Gastroesophageal sphincter (tissue), 4 donors: ENCODE data around the gene CCDC169. TPM values are rescaled to one million over a fixed set of nuclear protein-coding genes. Genes with fewer than 3 reads are reported as not detected.

Experiments
- ATAC-seq: fragments of 150-250 bp; one replicate; pipeline ENCODE4 v1.9.1; 2016; ENCODE audit warnings: mild to moderate bottlenecking, moderate library complexity
- H3K27ac ChIP-seq, 4 donors: fragments of 200-600 bp; sonication (generic) in 3 of 4; 1 replicate in 3 of 4; 2 replicates in 1 of 4; pipeline ENCODE4 v1.5.1; 2016 to 2019
- H3K27me3 ChIP-seq: fragments of 200-600 bp; sonication (generic); one replicate; pipeline ENCODE4 v1.5.1; 2019
- H3K36me3 ChIP-seq, 2 donors: fragments of 200-600 bp; sonication (generic); one replicate each; pipeline ENCODE4 v1.5.1; 2019; ENCODE audit warnings: control low read depth in 1 of 2
- H3K4me1 ChIP-seq, 3 donors: fragments of 200-600 bp; sonication (generic); 1 replicate in 2 of 3; 2 replicates in 1 of 3; pipeline ENCODE4 v1.5.1; 2016 to 2019; ENCODE audit warnings: control low read depth in 2 of 3
- H3K4me3 ChIP-seq, 2 donors: fragments of 200-600 bp; sonication (generic); one replicate each; pipeline ENCODE4 v1.5.1; 2019; ENCODE audit warnings: mild to moderate bottlenecking in 1 of 2, moderate library complexity in 1 of 2
- H3K9me3 ChIP-seq, 3 donors: fragments of 200-600 bp; sonication (generic); one replicate each; pipeline ENCODE4 v1.5.1; 2017 to 2019; ENCODE audit warnings: control low read depth in 2 of 3
- EP300 ChIP-seq: sonication (generic); formaldehyde crosslinking; IDR thresholded peaks from one replicate; pipeline ENCODE4 v1.6.1; 2017; ENCODE audit warnings: antibody characterized with exemption, mild to moderate bottlenecking
- POLR2A ChIP-seq, 2 donors: fragments of 450-650 bp; IDR thresholded peaks; one replicate each; pipeline ENCODE4 v1.6.1; 2017; ENCODE audit warnings: antibody characterized with exemption in 2 of 2, mild to moderate bottlenecking in 2 of 2, moderate library complexity in 1 of 2
- POLR2AphosphoS5 ChIP-seq: sonication (generic); formaldehyde crosslinking; IDR thresholded peaks from one replicate; pipeline ENCODE4 v1.6.1; 2017; ENCODE audit warnings: antibody characterized with exemption
- WGBS, 2 donors: methylation state at CpG; one replicate each; pipeline ENCODE4 v1.1.5; 2018; ENCODE audit warnings: low coverage in 1 of 2; 5-methylcytosine and 5-hydroxymethylcytosine counted together
- total RNA-seq, 4 donors: library from RNA; depleted of rRNA; stranded (reverse); fragments of >200 nt; gene quantifications; one replicate each; pipeline ENCODE4 v1.1.0, GENCODE V29; 2016
- TF ChIP-seq, protein P1 (sequence below), 4 experiments: fragments of 200-600 bp in 2 of 4; fragments of 450-650 bp in 2 of 4; sonication (generic) in 1 of 4; IDR thresholded peaks; one replicate each; pipeline ENCODE4 v1.5.1; 2017 to 2019; ENCODE audit warnings: antibody characterized with exemption in 4 of 4, mild to moderate bottlenecking in 2 of 4, moderate library complexity in 2 of 4

Gene CCDC169
- total RNA-seq, 4 donors from 2014 or later, result 0.46 to 5.6 (median 0.94) TPM; not detected in 1

- no peak for ATAC-seq
- no peaks in the 10 kb centered on the region for H3K36me3 ChIP-seq
- TF ChIP-seq, protein P1, sequence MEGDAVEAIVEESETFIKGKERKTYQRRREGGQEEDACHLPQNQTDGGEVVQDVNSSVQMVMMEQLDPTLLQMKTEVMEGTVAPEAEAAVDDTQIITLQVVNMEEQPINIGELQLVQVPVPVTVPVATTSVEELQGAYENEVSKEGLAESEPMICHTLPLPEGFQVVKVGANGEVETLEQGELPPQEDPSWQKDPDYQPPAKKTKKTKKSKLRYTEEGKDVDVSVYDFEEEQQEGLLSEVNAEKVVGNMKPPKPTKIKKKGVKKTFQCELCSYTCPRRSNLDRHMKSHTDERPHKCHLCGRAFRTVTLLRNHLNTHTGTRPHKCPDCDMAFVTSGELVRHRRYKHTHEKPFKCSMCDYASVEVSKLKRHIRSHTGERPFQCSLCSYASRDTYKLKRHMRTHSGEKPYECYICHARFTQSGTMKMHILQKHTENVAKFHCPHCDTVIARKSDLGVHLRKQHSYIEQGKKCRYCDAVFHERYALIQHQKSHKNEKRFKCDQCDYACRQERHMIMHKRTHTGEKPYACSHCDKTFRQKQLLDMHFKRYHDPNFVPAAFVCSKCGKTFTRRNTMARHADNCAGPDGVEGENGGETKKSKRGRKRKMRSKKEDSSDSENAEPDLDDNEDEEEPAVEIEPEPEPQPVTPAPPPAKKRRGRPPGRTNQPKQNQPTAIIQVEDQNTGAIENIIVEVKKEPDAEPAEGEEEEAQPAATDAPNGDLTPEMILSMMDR (IDR thresholded peaks at IDR 0.05), result no peak
- TF ChIP-seq POLR2AphosphoS5 (no peak), POLR2A (IDR thresholded peaks at IDR 0.05) (no peak), EP300 (no peak)
- H3K4me1 ChIP-seq, result peaks cover 0 to 59% (median 0%) of the 10 kb centered on the region in 3 donors
- H3K27me3 ChIP-seq, result no peaks in the 10 kb centered on the region
- H3K9me3 ChIP-seq, result no peaks in the 10 kb centered on the region
- H3K4me3 ChIP-seq, result peak overlapping the region; percentile 74 to 98
- 69 to 70% methylated on average over 6 of the region's 6 CpGs for WGBS, 2 donors
- peak overlapping the region in 3 of 4 donors; percentile 96 to 100 (median 97) for H3K27ac ChIP-seq
Measured at GRCh38 chr13:36344173-36344572, 46.6 kb upstream of the CCDC169 start.

- no peaks in the 10 kb centered on the region for H3K27me3 ChIP-seq
- peaks cover 0 to 63% (median 0%) of the 10 kb centered on the region in 3 donors for H3K4me1 ChIP-seq
- H3K9me3 ChIP-seq, result no peaks in the 10 kb centered on the region
- TF ChIP-seq POLR2A (IDR thresholded peaks at IDR 0.05) (no peak), POLR2AphosphoS5 (no peak), EP300 (no peak)
- TF ChIP-seq, protein P1 (IDR thresholded peaks at IDR 0.05), result no peak
- no peak for ATAC-seq
- no peaks in the 10 kb centered on the region for H3K36me3 ChIP-seq
- 90 to 100% methylated on average over 1 to 2 of the region's 3 CpGs for WGBS, 2 donors
- H3K4me3 ChIP-seq, result peak overlapping the region in 1 of 2 donors; percentile 74
- peak overlapping the region in 3 of 4 donors; percentile 96 to 100 (median 97) for H3K27ac ChIP-seq
Measured at GRCh38 chr13:36343766-36344165, 46.2 kb upstream of the CCDC169 start.

DNA sequence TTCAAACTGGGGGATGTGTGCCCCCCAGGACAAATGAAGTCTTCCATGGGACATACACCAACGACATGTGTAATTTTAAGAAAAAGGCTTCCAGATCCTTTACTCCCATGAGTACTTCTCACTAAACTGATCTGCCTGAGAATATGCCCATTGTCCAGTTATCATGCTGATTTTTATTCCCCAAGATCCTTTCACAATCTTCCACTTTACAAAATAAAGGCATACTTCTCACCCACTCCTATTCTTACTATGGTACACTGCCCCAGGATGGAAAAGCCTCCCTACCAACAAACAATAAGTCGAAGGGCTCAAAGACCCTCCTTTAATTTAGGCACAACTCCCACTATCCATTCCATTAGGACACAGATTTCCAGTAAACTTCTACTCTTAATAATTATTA is 45.1 kb upstream of the CCDC169 start:
- WGBS, 2 donors, result 80 to 92% methylated on average over 1 to 2 of the region's 2 CpGs
- Histone ChIP-seq H3K4me3 (no peak overlapping the region), H3K36me3 (no peaks in the 10 kb centered on the region), H3K27me3 (no peaks in the 10 kb centered on the region), H3K9me3 (no peaks in the 10 kb centered on the region), H3K27ac (no peak overlapping the region), H3K4me1 (peaks cover 0 to 72% (median 0%) of the 10 kb centered on the region in 3 donors)
- no peak for ATAC-seq
- TF ChIP-seq EP300, result no peak
- no peak for TF ChIP-seq POLR2A (IDR thresholded peaks at IDR 0.05)
- TF ChIP-seq POLR2AphosphoS5, result no peak
- TF ChIP-seq, protein P1 (IDR thresholded peaks at IDR 0.05), result no peak

- 60 to 70% methylated on average over 1 of the region's 1 CpG for WGBS, 2 donors
- Histone ChIP-seq H3K4me1 (peaks cover 0 to 75% (median 0%) of the 10 kb centered on the region in 3 donors), H3K36me3 (no peaks in the 10 kb centered on the region), H3K9me3 (no peaks in the 10 kb centered on the region), H3K27ac (no peak overlapping the region), H3K27me3 (no peaks in the 10 kb centered on the region), H3K4me3 (no peak overlapping the region)
- TF ChIP-seq POLR2AphosphoS5, result no peak
- TF ChIP-seq POLR2A (IDR thresholded peaks at IDR 0.05), result no peak
- TF ChIP-seq EP300, result no peak
- TF ChIP-seq, protein P1 (IDR thresholded peaks at IDR 0.05), result no peak
- ATAC-seq, result no peak
Measured at GRCh38 chr13:36341718-36342117, 44.1 kb upstream of the CCDC169 start.

DNA sequence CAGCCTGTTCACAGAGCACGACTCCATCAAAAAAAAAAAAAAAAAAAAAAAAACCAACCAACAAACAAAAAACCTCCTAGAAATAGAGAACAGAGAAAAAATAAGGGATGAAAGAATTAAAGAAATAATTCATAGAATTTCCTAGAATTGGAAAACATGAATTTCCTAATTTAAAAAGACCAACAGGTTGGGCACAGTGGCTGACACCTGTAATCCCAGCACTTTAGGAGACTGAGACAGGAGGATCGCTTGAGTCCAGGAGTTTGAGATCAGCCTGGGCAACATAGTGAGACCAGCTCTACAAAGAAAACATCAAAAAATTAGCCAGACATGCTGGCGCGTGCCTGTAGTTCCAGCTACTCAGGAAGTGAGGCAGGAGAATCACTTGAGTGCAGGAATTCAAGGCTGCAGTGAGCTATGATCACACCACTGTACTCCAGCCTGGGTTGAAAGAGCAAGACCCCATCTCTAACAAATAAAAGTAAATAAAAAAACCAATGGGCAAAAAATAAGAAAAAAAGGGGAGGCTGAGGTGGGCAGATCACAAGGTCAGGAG is 42.1 kb upstream of the CCDC169 start:
- Histone ChIP-seq H3K27ac (no peak overlapping the region), H3K36me3 (peaks cover 0 to 4% of the 10 kb centered on the region in 2 donors), H3K4me1 (peaks cover 0 to 93% (median 4%) of the 10 kb centered on the region in 3 donors), H3K27me3 (no peaks in the 10 kb centered on the region), H3K4me3 (no peak overlapping the region), H3K9me3 (no peaks in the 10 kb centered on the region)
- ATAC-seq, result no peak
- TF ChIP-seq, protein P1 (IDR thresholded peaks at IDR 0.05), result no peak
- no peak for TF ChIP-seq POLR2AphosphoS5
- no peak for TF ChIP-seq EP300
- TF ChIP-seq POLR2A (IDR thresholded peaks at IDR 0.05), result no peak
- WGBS, 2 donors, result 87% methylated on average over 3 of the region's 4 CpGs; no CpG with 5 or more reads in 1 of the 2 donors
